HL-60/S4 treated with phorbol 12-myristate 13-acetate at 8.2 ng/mL for 4 days and 3 days (cell line): ENCODE data around the gene DESI2.
"Not testable (repeated sequence)": the region's sequence is repeated elsewhere in the genome, so short reads cannot be mapped to it uniquely, and the experiment has no call there.

Experiments used
- in situ Hi-C: fragments of 300-500 bp; cut with MboI; formaldehyde crosslinking; loops from 2 replicates; pipeline ENCODE4 v1.15.0; 2022; ENCODE audit warnings: low sequenced_read_pairs

DESI2 gene

DNA sequence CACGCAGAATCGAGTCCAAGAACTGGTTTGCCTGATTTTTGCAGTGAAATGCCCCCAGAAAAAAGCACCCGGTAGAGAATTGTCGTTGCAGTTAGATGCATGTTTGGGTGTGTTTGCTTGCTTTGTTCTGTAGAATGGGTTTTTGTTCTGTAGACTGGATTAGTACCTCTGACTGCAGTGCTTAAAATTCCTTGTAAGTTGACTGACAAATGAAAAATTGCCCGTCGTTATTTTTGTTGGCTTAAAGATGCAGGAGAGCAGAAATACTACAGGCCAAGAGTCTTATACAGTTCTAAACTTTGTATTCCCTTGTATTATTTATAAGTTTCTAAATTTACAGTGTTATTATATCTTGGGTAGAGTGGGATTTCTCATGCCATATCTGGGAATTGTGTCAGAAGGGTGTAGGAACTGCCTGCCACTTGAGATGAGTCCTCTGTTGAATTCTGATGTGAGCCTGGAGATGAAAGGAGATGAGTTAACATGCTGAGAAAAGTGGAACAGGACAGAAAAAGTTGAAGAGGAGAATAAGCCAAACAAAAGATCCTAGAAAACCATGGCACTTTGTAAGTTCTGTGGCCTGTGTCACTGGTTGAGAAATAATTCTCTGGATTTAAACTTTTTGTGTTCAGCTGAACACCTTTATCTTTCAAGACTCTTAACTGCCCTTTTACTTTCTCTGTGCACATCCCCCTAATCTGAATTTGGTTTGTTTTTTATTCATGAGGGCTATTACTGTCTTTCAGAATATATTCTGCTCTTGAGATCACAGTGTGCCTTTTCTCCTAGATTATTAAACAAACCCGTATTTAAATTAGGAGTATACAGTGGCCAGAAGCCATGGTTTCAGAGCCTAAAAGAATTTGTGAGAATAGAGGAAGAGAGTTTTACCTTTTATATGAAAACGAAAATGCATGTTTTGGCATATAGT, 1.4 kb downstream of the DESI2 start:
- in situ Hi-C loops = no loop called here

DNA sequence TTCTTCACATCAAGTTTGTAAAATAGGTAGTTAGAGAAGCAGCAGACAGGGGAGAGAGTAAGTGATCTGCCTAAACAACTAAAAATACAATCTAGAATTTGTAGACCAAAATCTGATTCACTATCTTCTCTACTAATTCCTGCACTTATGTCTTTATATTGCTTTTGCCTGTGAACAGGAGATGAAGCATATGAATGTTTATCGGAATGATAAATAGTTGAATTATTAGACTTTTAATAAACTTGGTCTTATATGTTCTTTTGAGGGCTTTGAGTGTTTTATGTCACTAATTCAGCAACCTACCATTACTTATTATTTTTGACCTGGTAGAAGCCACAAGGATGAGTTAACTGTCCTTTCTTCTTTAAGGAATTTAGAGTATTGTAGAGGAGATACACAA, 2.3 kb downstream of the DESI2 start:
- in situ Hi-C loops = no loop called here

DNA sequence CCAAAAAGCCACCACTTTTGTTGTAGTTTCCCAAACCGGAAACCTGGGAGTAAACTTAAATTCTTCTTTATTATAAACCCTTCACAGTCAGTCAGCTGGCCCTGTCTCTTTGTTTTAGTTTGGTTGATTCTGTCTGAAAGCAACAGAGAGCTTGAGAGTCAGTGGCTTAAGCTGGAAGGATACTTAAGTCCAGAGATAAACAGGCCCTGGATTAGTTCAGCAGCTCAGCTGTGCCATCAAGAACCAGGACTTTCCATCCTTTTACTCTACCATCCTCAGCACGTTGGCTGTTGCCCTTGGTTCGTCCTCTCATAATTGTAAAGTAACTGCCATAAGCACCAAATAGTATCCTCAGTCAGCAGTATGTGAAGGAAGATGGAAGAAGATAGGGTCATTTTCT, 4.5 kb downstream of the DESI2 start:
- in situ Hi-C loops = no loop called here

DNA sequence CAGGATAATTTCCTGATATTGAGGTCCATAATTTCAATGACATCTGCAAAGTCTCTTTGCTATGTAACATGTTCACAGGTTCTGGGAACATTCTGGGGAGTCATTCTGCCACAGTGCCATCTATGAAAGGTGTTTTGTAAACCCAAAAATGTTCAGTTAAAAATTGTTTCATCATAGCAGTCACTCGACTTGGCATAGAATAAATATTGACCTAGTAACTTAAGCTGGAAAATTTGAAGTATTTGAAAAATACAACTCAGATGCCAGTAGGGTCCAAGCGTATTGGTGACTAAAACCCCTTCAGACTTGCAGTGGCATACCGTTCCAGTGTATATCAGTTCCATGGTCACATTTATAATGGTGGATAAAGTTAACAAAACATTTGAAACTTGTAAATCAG, 6.8 kb downstream of the DESI2 start:
- in situ Hi-C loops = no loop called here

DNA sequence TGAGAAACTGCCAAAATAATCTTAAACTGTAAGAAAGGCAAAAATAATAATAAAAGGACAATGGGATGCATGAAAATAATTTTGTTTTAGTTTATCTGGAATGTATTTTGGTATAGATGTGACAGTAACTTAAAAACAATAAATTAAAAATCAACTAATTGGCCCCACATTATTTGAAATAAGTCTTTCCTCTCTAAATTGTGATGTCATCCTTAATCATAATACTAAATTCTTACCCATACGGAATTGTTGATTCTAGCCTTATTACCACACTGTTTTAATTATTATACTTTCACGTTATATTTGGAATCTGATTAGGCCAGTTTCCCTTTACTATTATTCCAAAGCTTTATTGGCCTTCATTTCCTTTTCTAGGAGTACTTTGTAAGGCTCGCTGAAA, 7.7 kb downstream of the DESI2 start:
- in situ Hi-C loops = no loop called here

DNA sequence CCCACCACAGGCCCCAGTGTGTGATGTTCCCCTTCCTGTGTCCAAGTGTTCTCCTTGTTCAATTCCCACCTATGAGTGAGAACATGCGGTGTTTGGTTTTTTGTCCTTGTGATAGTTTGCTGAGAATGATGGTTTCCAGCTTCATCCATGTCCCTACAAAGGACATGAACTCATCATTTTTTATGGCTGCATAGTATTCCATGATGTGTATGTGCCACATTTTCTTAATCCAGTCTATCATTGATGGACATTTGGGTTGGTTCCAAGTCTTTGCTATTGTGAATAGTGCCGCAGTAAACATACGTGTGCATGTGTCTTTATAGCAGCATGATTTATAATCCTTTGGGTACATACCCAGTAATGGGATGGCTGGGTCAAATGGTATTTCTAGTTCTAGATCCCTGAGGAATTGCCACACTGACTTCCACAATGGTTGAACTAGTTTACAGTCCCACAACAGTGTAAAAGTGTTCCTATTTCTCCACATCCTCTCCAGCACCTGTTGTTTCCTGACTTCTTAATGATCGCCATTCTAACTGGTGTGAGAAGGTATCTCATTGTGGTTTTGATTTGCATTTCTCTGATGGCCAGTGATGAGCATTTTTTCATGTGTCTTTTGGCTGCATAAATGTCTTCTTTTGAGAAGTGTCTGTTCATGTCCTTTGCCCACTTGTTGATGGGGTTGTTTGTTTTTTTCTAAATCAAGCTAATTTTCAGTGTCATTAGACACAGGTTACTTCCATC, 8.8 kb downstream of the DESI2 start:
- in situ Hi-C loops = not testable (repeated sequence)

DNA sequence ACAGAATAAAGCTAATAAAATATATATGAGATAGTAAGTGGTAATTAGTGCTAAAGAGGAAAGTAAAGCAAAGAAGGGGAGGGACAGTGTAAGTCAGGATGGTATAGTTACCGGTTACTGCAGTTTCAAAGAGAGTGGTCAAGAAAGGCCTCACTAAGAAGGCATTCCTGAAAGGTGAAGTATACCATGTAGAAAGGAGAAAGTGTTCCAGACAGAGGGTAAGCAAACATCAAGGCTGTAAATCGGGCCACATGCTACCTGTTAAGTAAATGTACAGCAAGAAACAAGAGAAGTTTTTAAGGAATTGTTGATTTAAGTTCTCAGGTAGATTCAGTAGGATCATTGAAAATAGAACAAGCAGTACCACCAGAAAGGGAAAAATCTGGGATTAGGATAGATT, 9.7 kb downstream of the DESI2 start:
- in situ Hi-C loops = no loop called here

DNA sequence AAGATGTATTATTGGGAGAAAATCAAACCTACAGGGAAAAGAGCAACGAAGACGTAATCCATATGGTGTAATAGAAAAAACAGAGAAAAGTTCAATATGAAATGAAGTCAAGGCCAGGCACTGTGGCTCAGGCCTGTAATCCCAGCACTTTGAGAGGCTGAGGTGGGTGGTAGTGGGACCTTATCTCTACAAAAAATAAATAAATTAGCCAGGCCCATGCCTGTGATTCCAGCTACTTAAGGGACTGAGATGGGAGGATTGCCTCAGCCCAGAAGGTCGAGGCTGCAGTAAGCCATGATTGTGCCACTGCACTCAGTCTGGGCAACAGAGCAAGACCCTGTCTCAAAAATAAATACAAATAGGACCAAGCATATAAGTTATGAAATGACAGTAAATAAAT, 11.4 kb downstream of the DESI2 start:
- in situ Hi-C loops = no loop called here

DNA sequence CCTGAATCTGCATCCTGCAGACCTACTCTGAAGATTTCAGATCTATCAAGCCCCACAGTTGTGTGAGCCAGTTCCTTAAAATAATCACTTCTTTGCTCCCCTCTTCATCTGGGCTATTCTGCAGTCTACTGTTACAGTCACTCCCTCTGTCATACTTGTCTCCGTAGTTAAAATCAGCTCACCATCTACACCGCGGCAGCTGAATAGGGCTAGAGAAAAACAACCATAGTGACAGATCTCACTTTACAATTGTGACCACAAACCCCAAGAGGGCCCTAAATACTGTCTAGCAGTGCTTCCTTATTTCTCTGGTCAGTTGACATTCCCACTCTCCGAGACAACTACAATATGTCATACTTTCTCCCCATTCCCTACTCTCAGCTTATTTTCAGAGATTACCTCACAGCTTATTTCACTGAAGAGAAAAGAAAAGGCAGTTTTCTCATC, 12.9 kb downstream of the DESI2 start:
- in situ Hi-C loops = no loop called here

DNA sequence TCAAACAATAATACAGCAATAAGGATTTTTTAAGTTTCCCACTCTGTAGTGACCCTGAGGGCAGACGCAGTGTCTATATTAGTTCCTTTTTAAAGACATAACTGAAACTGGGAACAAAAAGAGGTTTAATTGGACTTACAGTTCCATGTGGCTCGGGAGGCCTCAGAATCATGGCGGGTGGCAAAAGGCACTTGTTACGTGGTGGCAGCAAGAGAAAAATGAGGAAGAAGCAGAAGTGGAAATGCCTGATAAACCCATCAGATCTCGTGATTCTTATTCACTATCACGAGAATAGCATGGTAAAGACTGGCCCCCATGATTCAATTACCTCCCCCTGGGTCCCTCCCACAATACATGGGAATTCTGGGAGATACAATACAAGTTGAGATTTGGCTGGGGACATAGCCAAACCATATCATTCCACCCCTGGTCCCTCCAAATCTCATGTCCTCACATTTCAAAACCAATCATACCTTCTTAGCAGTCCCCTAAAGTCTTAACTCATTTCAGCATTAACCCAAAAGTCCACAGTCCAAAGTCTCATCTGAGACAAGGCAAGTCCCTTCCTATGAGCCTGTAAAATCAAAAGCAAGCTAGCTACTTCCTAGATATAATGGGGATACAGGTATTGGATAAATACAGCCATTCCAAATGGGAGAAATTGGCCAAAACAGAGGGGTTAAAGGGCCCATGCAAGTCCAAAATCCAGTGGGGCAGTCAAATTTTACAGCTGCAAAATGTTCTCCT, 13.9 kb downstream of the DESI2 start:
- in situ Hi-C loops = not testable (repeated sequence)

DNA sequence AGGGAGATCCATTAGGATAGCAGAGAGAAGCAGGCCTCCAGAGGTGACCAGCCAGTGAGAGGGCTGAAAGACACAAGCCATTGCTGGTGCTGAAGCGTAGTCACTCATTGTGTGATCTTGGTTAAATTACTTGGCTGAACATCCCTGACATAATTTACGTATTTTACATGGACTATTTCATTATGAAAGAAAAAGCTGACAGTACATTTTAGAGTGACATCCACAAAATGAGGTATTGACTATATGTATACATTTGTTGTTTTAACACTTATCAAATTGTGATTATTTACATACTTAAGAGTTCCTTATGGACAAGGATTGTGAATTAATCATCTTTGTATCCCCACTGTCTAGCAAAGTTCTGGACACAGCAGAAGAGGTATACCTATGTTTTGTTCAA, 14.9 kb downstream of the DESI2 start:
- in situ Hi-C loops = no loop called here

DNA sequence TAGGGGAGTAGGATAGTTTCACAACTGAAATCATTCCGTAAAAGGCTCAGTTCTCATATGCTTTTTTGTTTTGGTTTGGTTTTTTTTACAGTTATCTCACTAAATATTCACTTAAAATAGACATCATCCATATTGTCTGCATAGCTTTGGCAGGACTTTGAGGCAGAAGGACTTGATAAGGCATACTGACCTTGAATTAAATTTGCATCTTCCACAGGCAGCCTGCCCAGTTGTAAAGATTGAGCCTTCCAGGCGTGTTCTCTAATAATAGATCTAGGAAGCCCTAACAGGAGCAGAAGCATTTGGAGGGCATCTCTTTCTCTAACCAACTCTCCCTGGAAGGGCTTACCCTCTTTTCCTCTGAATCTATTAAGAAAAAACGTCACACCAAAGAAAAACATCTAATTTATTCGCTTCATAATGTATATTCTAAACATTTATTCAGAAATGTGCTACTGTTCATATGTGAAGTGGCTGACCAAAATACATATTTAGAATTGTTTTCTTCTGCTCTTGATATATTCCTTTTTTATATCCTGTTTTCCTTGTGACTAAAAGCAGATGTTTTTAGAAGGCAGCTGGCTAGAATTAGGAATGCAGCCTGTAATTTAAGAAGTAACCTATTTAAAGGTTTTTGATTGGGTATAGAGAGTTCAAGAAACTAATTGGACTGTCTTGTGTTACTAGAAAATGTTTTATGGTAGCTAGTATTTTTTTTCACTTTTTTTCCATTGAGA, 20.2 kb downstream of the DESI2 start:
- in situ Hi-C loops = no loop called here

DNA sequence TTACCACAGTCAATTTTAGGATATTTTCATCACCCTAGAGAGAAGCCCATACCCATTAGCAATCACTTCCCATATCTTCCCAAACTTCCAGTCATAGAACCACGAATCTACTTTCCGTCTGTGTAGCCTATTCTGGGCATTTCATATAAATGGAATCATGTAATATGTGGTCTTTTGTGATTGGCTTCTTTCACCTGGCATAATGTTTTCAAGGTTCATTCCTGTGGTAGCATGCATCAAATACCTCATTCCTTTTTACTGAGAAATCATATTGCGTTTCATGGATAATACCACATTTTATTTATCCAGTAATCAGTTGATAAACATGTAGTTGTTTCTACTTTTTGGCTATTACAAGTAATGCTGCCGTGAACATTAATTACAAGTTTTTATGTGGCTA, 21.5 kb downstream of the DESI2 start:
- in situ Hi-C loops = no loop called here

DNA sequence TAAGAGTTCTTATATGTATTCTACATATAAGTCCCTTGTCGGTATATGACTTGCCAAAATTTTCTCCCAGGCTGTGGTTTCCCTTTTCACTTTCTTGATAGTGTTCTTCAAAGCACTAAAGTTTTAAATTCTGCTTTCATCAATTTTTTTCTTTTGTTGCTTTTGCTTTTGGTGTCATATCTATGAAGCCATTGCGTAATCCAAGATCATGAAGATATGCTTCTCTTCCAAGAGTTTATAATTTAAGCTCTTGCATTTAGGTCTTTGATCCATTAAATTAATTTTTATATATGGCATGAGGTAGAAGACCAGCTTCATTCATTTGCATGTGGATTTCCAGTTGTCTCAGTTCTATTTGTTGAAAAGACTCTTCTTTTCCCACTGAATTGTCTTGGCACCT, 22.2 kb downstream of the DESI2 start:
- in situ Hi-C loops = no loop called here

DNA sequence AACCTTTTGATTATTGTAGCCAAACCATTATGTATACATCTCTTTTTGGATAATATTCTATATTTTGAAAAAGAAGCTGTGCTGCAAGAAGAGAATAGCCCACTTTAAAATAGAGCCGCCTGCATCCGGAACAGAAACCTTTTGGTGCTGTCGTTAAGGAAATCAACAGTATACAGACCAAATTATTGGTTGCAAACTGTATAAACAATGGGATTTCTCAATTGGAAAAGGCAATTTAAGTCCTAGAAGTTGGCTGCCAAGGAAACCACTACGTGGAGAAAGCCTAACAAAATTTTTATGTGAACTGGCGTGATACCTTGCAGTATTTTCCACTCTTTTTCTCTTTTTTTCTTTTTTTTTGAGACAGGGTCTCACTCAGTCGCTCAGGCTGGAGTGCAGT, 25.8 kb downstream of the DESI2 start:
- in situ Hi-C loops = no loop called here

DNA sequence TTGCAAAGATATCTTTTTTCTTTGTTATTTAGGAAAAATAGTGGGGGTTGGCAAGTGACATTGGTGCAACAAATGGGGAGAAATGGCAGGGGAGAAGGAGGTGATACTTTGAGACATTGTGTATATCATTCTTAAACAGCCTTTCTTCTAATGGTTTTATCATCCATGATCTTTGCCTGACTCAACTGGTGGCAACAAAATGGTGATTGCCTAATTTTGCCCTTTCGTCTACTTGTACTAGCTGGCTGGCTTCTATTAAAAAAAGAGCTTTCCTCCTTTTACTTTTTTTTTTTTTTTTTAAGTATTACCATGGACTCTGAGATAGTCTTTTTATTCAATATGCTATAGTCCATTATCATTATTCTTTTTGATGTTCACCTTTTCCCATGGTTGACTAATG, 27.7 kb downstream of the DESI2 start:
- in situ Hi-C loops = no loop called here

DNA sequence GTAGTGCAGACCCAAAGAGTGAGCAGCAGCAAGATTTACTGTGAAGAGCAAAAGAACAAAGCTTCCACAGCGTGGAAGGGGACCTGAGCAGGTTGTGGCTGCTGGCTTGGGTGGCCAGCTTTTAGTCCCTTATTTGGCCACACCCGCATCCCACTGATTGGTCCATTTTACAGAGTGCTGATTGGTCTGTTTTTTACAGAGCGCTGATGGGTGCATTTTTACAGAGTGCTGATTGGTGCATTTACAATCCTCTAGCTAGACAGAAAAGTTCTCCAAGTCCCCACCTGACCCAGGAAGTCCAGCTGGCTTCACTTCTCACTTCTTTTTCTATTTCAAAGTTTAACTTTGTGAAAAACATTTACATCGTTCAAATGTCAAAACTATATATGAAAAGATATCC, 29.2 kb downstream of the DESI2 start:
- in situ Hi-C loops = not testable (repeated sequence)

DNA sequence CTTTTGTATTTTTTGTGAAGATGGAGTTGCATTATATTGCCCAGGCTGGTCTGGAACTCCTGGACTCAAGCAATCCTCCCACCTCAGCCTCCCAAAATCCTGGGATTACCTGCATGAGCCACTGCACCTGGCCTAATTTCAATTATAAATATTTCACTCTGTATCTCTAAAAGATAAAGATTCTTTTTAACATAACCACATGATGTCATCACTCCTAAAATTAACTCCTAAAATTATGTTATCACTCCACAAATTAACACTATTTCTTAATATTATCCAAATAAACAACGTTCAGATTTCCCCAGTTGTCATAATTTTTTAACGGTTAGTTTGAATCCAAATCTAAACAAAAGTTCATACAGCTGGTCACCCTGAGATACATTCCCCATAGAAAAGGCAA, 43.0 kb downstream of the DESI2 start:
- in situ Hi-C loops = no loop called here

DNA sequence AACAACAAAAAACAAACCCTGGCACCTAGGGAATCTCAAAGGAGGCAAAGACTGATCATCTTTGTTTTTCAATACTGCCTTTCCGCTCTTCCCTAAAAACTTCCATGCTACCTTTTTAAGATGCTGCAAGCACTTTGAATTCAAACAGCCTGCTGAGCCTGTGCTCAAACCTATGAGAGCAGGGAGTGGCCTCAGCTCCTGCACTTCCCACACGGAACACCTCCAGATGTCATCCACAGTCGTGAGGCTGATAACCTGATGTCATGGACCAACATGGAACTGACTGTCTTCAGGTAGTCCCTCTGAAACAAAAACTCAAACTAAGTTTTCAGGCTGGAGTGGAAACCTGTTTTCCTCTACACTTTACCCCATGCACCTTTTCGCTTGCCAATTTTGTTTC, 46.8 kb downstream of the DESI2 start:
- in situ Hi-C loops = no loop called here

DNA sequence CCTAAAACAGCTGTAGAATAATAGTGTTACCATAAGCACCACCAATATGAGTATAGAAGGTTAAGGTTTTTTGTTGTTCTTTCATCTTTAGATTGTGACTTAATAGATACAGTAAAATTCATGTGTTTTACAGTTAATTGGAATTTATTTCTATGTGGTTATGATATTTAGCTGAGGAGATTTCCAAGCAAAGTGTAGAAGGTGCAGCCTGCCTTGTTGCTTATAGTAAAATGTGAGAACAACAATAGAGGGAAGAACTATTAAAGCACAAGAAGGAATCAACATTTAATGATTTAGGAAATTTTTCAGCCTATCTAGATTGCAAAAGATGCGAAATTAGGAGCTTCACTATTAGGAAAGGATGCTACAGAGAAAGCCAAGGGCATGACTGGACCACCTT, 47.9 kb downstream of the DESI2 start:
- in situ Hi-C loops = no loop called here

DNA sequence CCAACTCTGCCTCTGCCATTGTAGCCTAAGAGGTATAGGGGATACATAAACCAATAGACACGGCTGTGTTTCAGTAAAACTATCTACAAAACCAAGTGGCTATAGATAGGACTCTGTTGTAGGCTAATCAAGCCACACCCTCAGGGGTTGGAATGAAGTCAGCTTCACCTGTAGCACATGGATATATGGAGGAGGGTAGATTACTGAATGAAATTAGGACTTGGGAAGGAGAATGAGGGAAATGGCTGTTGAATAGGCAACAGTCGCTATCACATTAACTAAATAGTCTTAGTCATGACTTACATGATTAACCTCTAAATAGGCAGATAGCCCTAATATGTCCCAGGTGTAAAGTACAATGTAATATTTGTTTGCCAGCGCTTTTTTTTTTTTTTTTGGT, 49.7 kb downstream of the DESI2 start:
- in situ Hi-C loops = no loop called here
